Brain microvascular endothelial cell (primary cell): ENCODE measurements around the gene CKMT2.

Experiments
- DNase-seq: peaks from one replicate; pipeline ENCODE4 v3.0.0-alpha.2; 2020
- H3K27ac ChIP-seq: fragments of 250-450 bp; sonication (Bioruptor Pico); 2 replicates; pipeline ENCODE4 v1.5.1; 2020; ENCODE audit warnings: mild to moderate bottlenecking, moderate library complexity
- H3K27me3 ChIP-seq: fragments of 250-450 bp; sonication (Bioruptor Pico); replicated peaks from 2 replicates; pipeline ENCODE4 v1.5.1; 2020; ENCODE audit warnings: mild to moderate bottlenecking
- H3K36me3 ChIP-seq: fragments of 250-450 bp; sonication (Bioruptor Pico); replicated peaks from 2 replicates; pipeline ENCODE4 v1.5.1; 2020; ENCODE audit warnings: mild to moderate bottlenecking
- H3K4me3 ChIP-seq: 2 replicates; pipeline ENCODE4 v1.5.1; 2011; ENCODE audit warnings: low read depth, mild to moderate bottlenecking, control low read depth, low read length, moderate library complexity
- CTCF ChIP-seq: IDR thresholded peaks from 2 replicates; pipeline ENCODE4 v1.5.1; 2011; ENCODE audit warnings: low read depth, mild to moderate bottlenecking, moderate library complexity, low read length, control low read depth, inconsistent platforms; ENCODE audit errors: missing control alignments
- in situ Hi-C: cut with HindIII; loops from 2 replicates; pipeline ENCODE4 v1.10.0; 2017; ENCODE audit warnings: low sequenced_read_pairs, low pct_ligation_motif_present

The CKMT2 gene

GRCh38 chr5:81209386-81209785 lies 23.7 kb upstream of the CKMT2 start:
- Histone ChIP-seq H3K27ac (no peak overlapping the region), H3K36me3 (no peaks in the 10 kb centered on the region), H3K27me3 (no peaks in the 10 kb centered on the region), H3K4me3 (no peak overlapping the region)
- no peak for DNase-seq
- no peak for TF ChIP-seq CTCF
- in situ Hi-C loops = no loop called here

- Histone ChIP-seq H3K4me3 (no peak overlapping the region), H3K27me3 (no peaks in the 10 kb centered on the region), H3K27ac (no peak overlapping the region), H3K36me3 (no peaks in the 10 kb centered on the region)
- no peak for TF ChIP-seq CTCF
- in situ Hi-C loops = no loop called here
- no peak for DNase-seq
Observed at GRCh38 chr5:81209869-81210493, 23.1 kb upstream of the CKMT2 start.

GRCh38 chr5:81212211-81212751 lies 20.8 kb upstream of the CKMT2 start:
- no peak for TF ChIP-seq CTCF
- no peak overlapping the region for H3K27ac ChIP-seq
- H3K27me3 ChIP-seq = no peaks in the 10 kb centered on the region
- in situ Hi-C loops = no loop called here
- no peaks in the 10 kb centered on the region for H3K36me3 ChIP-seq
- no peak for DNase-seq
- H3K4me3 ChIP-seq = no peak overlapping the region

GRCh38 chr5:81213070-81213469 lies 20.1 kb upstream of the CKMT2 start:
- no peak for DNase-seq
- Histone ChIP-seq H3K4me3 (no peak overlapping the region), H3K27ac (no peak overlapping the region), H3K27me3 (no peaks in the 10 kb centered on the region), H3K36me3 (no peaks in the 10 kb centered on the region)
- in situ Hi-C loops = no loop called here
- no peak for TF ChIP-seq CTCF

- in situ Hi-C loops = no loop called here
- TF ChIP-seq CTCF = no peak
Observed at GRCh38 chr5:81214848-81215247, 18.3 kb upstream of the CKMT2 start.

GRCh38 chr5:81216152-81216551 lies 17.0 kb upstream of the CKMT2 start:
- DNase-seq = no peak

More at GRCh38 chr5:81214848-81215247, 18.3 kb upstream of the CKMT2 start:
- Histone ChIP-seq H3K4me3 (no peak overlapping the region), H3K36me3 (no peaks in the 10 kb centered on the region), H3K27me3 (no peaks in the 10 kb centered on the region), H3K27ac (no peak overlapping the region)
- no peak for DNase-seq

More at GRCh38 chr5:81216152-81216551, 17.0 kb upstream of the CKMT2 start:
- Histone ChIP-seq H3K27me3 (no peaks in the 10 kb centered on the region), H3K36me3 (no peaks in the 10 kb centered on the region), H3K4me3 (no peak overlapping the region), H3K27ac (no peak overlapping the region)
- TF ChIP-seq CTCF = no peak
- in situ Hi-C loops = no loop called here
